K562 (cell line): Measurements from ENCODE around the gene TRIM65. TPM values are rescaled to one million over a fixed set of nuclear protein-coding genes. Genes with fewer than 3 reads are reported as not detected.

Experiments
- CGGBP1 ChIP-seq: fragments of 250-450 bp; sonication (Bioruptor Pico); IDR thresholded peaks from 2 replicates; pipeline ENCODE4 v1.9.0; 2021; ENCODE audit warnings: mild to moderate bottlenecking
- FOXM1 ChIP-seq, 2 experiments: fragments of 450-650 bp in 1 of 2; sonication (generic) in 1 of 2; formaldehyde crosslinking in 1 of 2; IDR thresholded peaks; 2 replicates each; pipeline versions ENCODE4 v1.6.1 to v1.9.0; 2017 to 2022; ENCODE audit warnings: low read depth in 2 of 2, mild to moderate bottlenecking in 2 of 2, missing genetic modification reagents in 1 of 2, moderate library complexity in 1 of 2
- HDAC6 ChIP-seq: IDR thresholded peaks from 2 replicates; pipeline ENCODE4 v1.6.1; 2012; ENCODE audit warnings: low read depth, mild to moderate bottlenecking, control low read depth, inconsistent platforms, low read length, moderate library complexity
- MCM2 ChIP-seq: fragments of 450-650 bp; IDR thresholded peaks from 2 replicates; pipeline ENCODE4 v1.6.1; 2017; ENCODE audit warnings: low read depth, mild to moderate bottlenecking
- MECOM ChIP-seq: fragments of 250-450 bp; sonication (Bioruptor Pico); IDR thresholded peaks from 2 replicates; pipeline ENCODE4 v1.8.0; 2022; ENCODE audit warnings: inconsistent platforms
- NCOA1 ChIP-seq: fragments of 450-650 bp; IDR thresholded peaks from 2 replicates; pipeline ENCODE4 v1.6.1; 2016; ENCODE audit warnings: low read depth
- NCOA6 ChIP-seq: fragments of 450-650 bp; IDR thresholded peaks from 2 replicates; pipeline ENCODE4 v1.6.1; 2017; ENCODE audit warnings: mild to moderate bottlenecking
- PHTF2 ChIP-seq: fragments of 250-450 bp; sonication (Bioruptor Pico); IDR thresholded peaks from 2 replicates; pipeline ENCODE4 v1.5.0; 2021; ENCODE audit warnings: mild to moderate bottlenecking
- PURB ChIP-seq: sonication (generic); formaldehyde crosslinking; IDR thresholded peaks from 2 replicates; pipeline ENCODE4 v1.9.0; 2021; ENCODE audit warnings: low read depth, mild to moderate bottlenecking, missing genetic modification reagents
- SAFB ChIP-seq: fragments of 200-400 bp; formaldehyde crosslinking; IDR thresholded peaks from 2 replicates; pipeline ENCODE4 v1.6.1; 2017; ENCODE audit warnings: low read depth, low read length, borderline replicate concordance
- SMARCE1 ChIP-seq: fragments of 450-650 bp; IDR thresholded peaks from 2 replicates; pipeline ENCODE4 v1.7.1; 2016; ENCODE audit warnings: mild to moderate bottlenecking
- SREBF2 ChIP-seq: sonication (generic); formaldehyde crosslinking; IDR thresholded peaks from 2 replicates; pipeline ENCODE4 v1.4.0; 2020; ENCODE audit warnings: mild to moderate bottlenecking, missing genetic modification reagents
- TSC22D4 ChIP-seq: fragments of 450-650 bp; IDR thresholded peaks from 2 replicates; pipeline ENCODE4 v1.6.1; 2016; ENCODE audit warnings: missing genetic modification characterization, missing biosample characterization, control low read depth
- ZBTB8A ChIP-seq: fragments of 450-650 bp; IDR thresholded peaks from 2 replicates; pipeline ENCODE4 v1.6.1; 2018; ENCODE audit warnings: mild to moderate bottlenecking, moderate library complexity; ENCODE audit not compliant: partially characterized antibody
- ZEB2 ChIP-seq: fragments of 450-650 bp; IDR thresholded peaks from 2 replicates; pipeline ENCODE4 v1.6.1; 2016
- ZFPM2 ChIP-seq: fragments of 250-450 bp; sonication (Bioruptor Pico); IDR thresholded peaks from 2 replicates; pipeline ENCODE4 v1.5.1; 2022; ENCODE audit warnings: mild to moderate bottlenecking
- ZNF282 ChIP-seq: sonication (generic); formaldehyde crosslinking; IDR thresholded peaks from 2 replicates; pipeline ENCODE4 v1.8.1; 2023; ENCODE audit warnings: missing genetic modification reagents
- polyA plus RNA-seq, 8 experiments: library from polyadenylated mRNA; depleted of rRNA in 4 of 8; stranded (reverse) in 5 of 8; unstranded in 3 of 8; fragments of >200 nt; fragmentation: Nextera tagmentation in 2 of 8; fragmentation: Illumina TruSeq in 1 of 8; extraction: Ambion mirVana in 2 of 8; extraction: Trizol in 1 of 8; gene quantifications; 2 replicates each; pipeline versions ENCODE4 v1.2.1 to v1.2.3, GENCODE V29; 2011 to 2014; ENCODE audit warnings: inconsistent platforms in 1 of 8, missing spikeins in 1 of 8
- total RNA-seq, 7 experiments: library from RNA; depleted of rRNA in 6 of 7; stranded (reverse); fragments of >200 nt in 6 of 7; fragmentation: Illumina TruSeq in 2 of 7; extraction: Trizol in 2 of 7; gene quantifications; 2 replicates each; pipeline versions ENCODE4 v1.2.1 to v1.2.3, GENCODE V29; 2011 to 2021; ENCODE audit warnings: low replicate concordance in 1 of 7
- TF ChIP-seq, protein P1 (sequence below): fragments of 200-800 bp; sonication (Bioruptor generic); IDR thresholded peaks from 2 replicates; pipeline ENCODE4 v1.6.1; 2017; ENCODE audit warnings: missing genetic modification characterization, missing compliant biosample characterization
- TF ChIP-seq, protein P2 (sequence below): fragments of 250-450 bp; sonication (Bioruptor Pico); IDR thresholded peaks from 2 replicates; pipeline ENCODE4 v1.5.1; 2021; ENCODE audit warnings: mild to moderate bottlenecking
- TF ChIP-seq, protein P3 (sequence below): fragments of 450-650 bp; IDR thresholded peaks from 2 replicates; pipeline ENCODE4 v1.6.1; 2016; ENCODE audit warnings: mild to moderate bottlenecking
- TF ChIP-seq, protein P4 (sequence below): conservative IDR thresholded peaks from 2 replicates; pipeline ENCODE4 v1.6.1; 2011; ENCODE audit warnings: low read depth, mild to moderate bottlenecking, low read length; ENCODE audit not compliant: control insufficient read depth

Gene TRIM65
- total and polyA plus RNA-seq, 9 of the 15 experiments (the other 6 are each of a cell fraction or from before 2014, with no cell fraction given): 2.8 to 45.7 (median 22.9) TPM

GRCh38 chr17:75843577-75844529, 52.9 kb downstream of the TRIM65 start, which contains the start of gene UNC13D (continued):
- TF ChIP-seq NCOA6 (no peak), MECOM (no peak; the same call in 1 of the 2 replicates), SREBF2 (0 out of 2 replicates have a peak, but pooled peaks have one; percentile 40), CGGBP1 (no peak), NCOA1 (no peak), MCM2 (no peak), ZEB2 (no peak; the same call in 1 of the 2 replicates), FOXM1 (IDR thresholded peaks at IDR 0.05; ENCODE audit: low read depth) (no peak; the same call in 1 of the 2 replicates), FOXM1 (CRISPR knock-in tag; IDR thresholded peaks at IDR 0.05; ENCODE audit: low read depth) (no peak), HDAC6 (no peak), PURB (CRISPR knock-in tag) (no peak), TSC22D4 (no peak), PHTF2 (CRISPR knock-in tag) (no peak), SMARCE1 (peak; percentile 68; the same call in 1 of the 2 replicates), ZNF282 (CRISPR knock-in tag) (no peak), SAFB (no peak), ZBTB8A (no peak), ZFPM2 (CRISPR knock-in tag) (0 out of 2 replicates have a peak, but pooled peaks have one; percentile 27)
- TF ChIP-seq, protein P1, sequence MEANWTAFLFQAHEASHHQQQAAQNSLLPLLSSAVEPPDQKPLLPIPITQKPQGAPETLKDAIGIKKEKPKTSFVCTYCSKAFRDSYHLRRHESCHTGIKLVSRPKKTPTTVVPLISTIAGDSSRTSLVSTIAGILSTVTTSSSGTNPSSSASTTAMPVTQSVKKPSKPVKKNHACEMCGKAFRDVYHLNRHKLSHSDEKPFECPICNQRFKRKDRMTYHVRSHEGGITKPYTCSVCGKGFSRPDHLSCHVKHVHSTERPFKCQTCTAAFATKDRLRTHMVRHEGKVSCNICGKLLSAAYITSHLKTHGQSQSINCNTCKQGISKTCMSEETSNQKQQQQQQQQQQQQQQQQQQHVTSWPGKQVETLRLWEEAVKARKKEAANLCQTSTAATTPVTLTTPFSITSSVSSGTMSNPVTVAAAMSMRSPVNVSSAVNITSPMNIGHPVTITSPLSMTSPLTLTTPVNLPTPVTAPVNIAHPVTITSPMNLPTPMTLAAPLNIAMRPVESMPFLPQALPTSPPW (CRISPR knock-in tag): peak; percentile 93
- TF ChIP-seq, protein P2, sequence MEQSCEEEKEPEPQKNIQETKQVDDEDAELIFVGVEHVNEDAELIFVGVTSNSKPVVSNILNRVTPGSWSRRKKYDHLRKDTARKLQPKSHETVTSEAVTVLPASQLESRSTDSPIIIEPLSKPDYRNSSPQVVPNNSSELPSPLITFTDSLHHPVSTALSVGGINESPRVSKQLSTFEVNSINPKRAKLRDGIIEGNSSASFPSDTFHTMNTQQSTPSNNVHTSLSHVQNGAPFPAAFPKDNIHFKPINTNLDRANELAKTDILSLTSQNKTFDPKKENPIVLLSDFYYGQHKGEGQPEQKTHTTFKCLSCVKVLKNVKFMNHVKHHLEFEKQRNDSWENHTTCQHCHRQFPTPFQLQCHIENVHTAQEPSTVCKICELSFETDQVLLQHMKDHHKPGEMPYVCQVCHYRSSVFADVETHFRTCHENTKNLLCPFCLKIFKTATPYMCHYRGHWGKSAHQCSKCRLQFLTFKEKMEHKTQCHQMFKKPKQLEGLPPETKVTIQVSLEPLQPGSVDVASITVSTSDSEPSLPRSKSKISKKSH (CRISPR knock-in tag): no peak
- TF ChIP-seq, protein P3, sequence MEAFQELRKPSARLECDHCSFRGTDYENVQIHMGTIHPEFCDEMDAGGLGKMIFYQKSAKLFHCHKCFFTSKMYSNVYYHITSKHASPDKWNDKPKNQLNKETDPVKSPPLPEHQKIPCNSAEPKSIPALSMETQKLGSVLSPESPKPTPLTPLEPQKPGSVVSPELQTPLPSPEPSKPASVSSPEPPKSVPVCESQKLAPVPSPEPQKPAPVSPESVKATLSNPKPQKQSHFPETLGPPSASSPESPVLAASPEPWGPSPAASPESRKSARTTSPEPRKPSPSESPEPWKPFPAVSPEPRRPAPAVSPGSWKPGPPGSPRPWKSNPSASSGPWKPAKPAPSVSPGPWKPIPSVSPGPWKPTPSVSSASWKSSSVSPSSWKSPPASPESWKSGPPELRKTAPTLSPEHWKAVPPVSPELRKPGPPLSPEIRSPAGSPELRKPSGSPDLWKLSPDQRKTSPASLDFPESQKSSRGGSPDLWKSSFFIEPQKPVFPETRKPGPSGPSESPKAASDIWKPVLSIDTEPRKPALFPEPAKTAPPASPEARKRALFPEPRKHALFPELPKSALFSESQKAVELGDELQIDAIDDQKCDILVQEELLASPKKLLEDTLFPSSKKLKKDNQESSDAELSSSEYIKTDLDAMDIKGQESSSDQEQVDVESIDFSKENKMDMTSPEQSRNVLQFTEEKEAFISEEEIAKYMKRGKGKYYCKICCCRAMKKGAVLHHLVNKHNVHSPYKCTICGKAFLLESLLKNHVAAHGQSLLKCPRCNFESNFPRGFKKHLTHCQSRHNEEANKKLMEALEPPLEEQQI: no peak
- TF ChIP-seq, protein P4, sequence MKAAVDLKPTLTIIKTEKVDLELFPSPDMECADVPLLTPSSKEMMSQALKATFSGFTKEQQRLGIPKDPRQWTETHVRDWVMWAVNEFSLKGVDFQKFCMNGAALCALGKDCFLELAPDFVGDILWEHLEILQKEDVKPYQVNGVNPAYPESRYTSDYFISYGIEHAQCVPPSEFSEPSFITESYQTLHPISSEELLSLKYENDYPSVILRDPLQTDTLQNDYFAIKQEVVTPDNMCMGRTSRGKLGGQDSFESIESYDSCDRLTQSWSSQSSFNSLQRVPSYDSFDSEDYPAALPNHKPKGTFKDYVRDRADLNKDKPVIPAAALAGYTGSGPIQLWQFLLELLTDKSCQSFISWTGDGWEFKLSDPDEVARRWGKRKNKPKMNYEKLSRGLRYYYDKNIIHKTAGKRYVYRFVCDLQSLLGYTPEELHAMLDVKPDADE: 0 out of 2 replicates have a peak, but pooled peaks have one; percentile 37
